GM19463 (cell line): Measurements from ENCODE around the gene SLC2A3.
"Not testable (repeated sequence)": the region's sequence is repeated elsewhere in the genome, so short reads cannot be mapped to it uniquely, and the experiment has no call there.

Experiments used
- ATAC-seq: cut with Tn5 transposase; IDR thresholded peaks from one replicate; pipeline ENCODE4 v1.9.1; 2021; ENCODE audit warnings: mild to moderate bottlenecking, moderate library complexity; ENCODE audit not compliant: unreplicated experiment

The SLC2A3 gene

GRCh38 chr12:7935590-7936581, at the start of gene SLC2A3:
TSS of gene SLC2A3 (minus strand) at chr12:7936187. CDS start at chr12:7936034, 153 bp downstream.
- peak; percentile 28 for ATAC-seq

GRCh38 chr12:7984900-7985299, 48.9 kb upstream of the SLC2A3 start:
- no peak for ATAC-seq

- not testable (repeated sequence) for ATAC-seq
Measured at GRCh38 chr12:7983460-7983859, 47.5 kb upstream of the SLC2A3 start.

GRCh38 chr12:7983019-7983418, 47.0 kb upstream of the SLC2A3 start:
- ATAC-seq: not testable (repeated sequence)

- ATAC-seq: not testable (repeated sequence)
Measured at GRCh38 chr12:7982332-7982735, 46.3 kb upstream of the SLC2A3 start.

- ATAC-seq: no peak
Measured at GRCh38 chr12:7981446-7981845, 45.5 kb upstream of the SLC2A3 start.

- ATAC-seq: not testable (repeated sequence)
Measured at GRCh38 chr12:7977351-7978124, 41.6 kb upstream of the SLC2A3 start.

GRCh38 chr12:7973457-7973825, 37.5 kb upstream of the SLC2A3 start:
- no peak for ATAC-seq

- no peak for ATAC-seq
Measured at GRCh38 chr12:7972734-7973456, 36.9 kb upstream of the SLC2A3 start.

GRCh38 chr12:7972269-7972668, 36.3 kb upstream of the SLC2A3 start:
- ATAC-seq: not testable (repeated sequence)

GRCh38 chr12:7971765-7972164, 35.8 kb upstream of the SLC2A3 start:
- not testable (repeated sequence) for ATAC-seq

GRCh38 chr12:7970475-7971252, 34.7 kb upstream of the SLC2A3 start:
- ATAC-seq: peak; percentile 94

- no peak for ATAC-seq
Measured at GRCh38 chr12:7966563-7966962, 30.6 kb upstream of the SLC2A3 start.

- ATAC-seq: not testable (repeated sequence)
Measured at GRCh38 chr12:7964669-7965068, 28.7 kb upstream of the SLC2A3 start.

GRCh38 chr12:7961395-7962178, 25.6 kb upstream of the SLC2A3 start:
- ATAC-seq: no peak

- ATAC-seq: peak; percentile 38
Measured at GRCh38 chr12:7959701-7960121, 23.7 kb upstream of the SLC2A3 start.

- ATAC-seq: no peak
Measured at GRCh38 chr12:7959278-7959677, 23.3 kb upstream of the SLC2A3 start.

- ATAC-seq: not testable (repeated sequence)
Measured at GRCh38 chr12:7954877-7955276, 18.9 kb upstream of the SLC2A3 start.

- ATAC-seq: not testable (repeated sequence)
Measured at GRCh38 chr12:7954418-7954817, 18.4 kb upstream of the SLC2A3 start.
